ENCODE results near the gene CD63.

CD63 gene

DNA sequence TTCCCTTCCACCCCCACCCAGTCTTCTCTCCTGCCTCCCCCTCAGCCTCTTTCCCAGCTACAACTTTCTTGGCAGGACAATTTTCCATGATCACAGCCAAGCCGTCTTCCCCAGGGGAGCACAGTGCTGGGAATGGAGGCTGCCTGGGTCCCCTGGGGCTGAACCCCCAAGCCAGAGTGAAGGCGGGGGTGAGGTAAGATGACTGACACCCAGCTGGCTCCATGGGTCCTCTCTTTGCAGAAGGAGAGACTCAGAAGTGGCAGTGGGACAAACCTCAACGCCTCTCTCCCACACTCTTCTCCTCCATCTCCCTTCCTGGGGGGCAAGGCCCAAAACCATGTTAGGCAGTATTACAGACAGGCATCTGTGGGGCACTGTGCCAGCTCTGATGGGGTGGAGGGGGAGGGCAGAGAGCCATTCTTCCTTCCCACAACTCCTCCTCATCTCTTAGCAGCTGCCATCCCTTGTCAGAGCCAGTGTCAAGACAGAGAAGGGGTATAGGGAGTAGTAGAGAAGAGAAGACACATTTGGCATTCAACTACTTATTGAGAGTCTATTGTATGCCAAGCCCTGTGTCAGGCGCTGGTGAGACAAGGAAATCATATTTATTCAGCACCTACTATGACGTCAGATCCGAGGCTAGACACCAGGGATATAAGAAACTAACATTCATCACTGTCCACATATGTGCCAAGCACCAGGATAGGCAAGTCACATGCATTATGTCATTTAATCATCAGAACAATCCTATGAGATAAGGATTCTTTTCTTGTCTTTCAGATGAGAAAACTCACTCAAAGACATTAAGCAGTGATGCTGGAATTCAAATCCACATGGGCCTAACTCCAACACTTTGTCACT lies 24.7 kb downstream of the CD63 start:
- no peak for DNase-seq

DNA sequence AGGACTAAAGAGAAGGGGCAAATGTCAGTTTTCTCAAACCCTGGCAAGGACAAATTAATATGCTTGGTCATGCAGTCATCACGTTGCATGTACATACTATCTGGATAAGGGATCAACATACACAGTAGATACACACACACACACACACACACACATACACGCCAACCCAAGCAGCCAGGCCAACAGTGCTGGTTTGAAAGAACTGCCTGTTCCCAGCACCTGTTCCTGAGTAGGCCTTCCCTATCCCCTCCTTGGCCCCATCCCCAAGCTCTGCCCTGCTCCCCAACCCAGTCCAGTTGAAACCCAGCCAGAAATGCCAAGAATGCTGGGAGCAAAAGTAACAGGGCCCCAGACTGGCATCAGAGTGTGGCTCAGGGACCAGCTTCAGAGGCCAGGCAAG lies 25.5 kb downstream of the CD63 start:
- no peak for DNase-seq

GRCh38 chr12:55702861-55703260 lies 25.9 kb downstream of the CD63 start:
- DNase-seq: no peak

- DNase-seq: no peak
These were observed 28.4 kb downstream of the CD63 start for GRCh38 chr12:55700255-55701018.

DNA sequence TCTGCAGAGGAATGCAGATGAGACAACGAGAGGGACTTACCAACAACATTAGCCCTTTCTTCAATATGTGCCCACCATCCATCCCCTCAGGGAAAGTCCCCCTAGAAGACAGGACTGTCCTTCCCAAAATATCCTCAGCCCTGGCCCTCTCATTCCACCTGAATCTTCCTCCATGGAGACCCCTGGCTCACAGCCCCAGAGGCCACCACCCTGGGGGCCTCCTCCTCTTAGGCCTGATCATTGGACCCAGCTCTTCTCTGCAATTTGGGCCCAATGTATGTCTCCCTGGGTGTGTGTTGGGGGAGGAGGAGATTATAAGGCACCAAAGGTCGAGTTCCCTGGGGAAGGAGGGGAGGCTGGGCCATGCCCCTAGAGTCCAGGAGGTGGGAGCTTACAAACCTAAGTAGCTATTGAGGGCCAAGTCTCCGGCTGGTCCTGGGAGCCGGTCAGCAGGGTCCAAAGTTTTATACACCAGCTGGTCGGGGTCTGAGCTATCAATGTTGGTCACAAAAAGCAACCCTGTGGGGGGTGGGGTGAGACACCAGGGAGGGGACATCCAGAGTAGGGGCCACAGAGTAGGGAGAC lies 29.2 kb downstream of the CD63 start:
- no peak for DNase-seq

DNA sequence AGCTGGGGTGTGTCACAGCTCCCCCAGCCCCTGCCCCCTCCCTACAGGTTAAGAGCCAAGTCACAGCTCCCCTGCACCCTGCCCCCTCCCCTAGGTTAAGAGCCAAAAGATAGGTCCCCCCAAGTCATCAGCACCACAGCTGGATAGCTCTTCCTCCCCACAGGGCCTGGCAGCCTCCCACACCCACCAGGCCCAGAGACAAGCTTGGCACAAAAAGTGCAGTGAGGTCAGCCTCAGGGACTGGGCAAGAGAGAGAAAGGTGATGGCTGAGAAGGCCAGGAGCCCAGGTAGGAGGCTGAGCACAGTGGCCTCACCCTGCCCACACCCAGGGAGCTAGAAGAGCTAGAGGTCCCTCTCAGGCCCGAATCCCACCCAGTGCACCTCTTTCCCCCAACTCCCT lies 29.8 kb downstream of the CD63 start:
- no peak for DNase-seq

DNA sequence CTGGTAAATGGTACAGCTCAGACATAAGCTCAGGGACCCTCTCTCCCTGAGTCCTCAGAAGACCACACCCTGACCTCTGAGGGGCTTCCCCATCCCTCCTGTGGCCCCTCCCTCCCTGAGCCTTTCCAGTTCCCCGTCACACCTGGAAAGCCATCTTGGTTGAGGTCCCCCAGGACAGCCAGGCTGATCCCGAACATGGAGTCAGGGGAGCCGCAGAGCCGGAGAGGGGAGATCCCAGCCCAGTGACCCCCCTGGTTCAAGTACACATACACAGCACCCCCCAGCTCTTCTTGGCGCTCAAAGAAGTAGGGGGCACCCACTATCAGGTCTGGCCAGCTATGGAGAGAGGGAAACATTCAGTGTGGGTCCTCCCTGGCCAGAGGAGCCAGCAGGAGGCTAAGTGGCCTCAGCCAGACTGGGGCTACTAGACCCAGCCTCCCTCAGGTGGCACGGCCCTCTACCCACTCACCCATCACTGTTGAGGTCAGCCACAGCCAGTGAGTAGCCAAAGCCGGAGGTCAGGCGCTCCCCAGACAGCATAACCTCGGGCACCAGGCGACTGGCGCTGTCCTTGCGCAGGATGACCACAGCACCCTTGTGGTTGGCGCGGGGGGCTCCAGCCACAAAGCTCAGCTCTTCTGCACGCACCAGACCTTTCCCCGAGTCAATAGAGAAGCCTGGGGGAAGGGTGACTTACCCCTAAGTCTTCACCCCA lies 30.4 kb downstream of the CD63 start:
- no peak for DNase-seq

DNA sequence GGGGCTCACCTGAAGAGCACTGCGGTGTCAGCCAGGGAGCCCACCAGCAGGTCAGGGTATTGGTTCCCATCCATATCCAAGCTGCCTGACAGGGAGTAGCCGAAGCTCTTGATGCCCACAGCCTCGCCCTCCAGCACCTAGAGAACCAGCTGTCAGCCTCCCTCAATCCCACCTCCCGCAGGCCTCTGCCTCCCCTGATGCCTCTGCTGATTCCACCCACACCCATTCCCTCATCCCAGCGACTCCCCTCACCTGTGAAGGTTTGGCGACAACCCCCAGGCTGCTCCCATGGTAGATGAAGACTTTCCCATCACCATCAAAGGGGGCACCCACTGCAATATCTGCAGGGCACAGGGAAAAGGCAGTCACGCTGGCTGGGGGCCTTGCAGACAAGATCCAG lies 31.1 kb downstream of the CD63 start:
- no peak for DNase-seq

DNA sequence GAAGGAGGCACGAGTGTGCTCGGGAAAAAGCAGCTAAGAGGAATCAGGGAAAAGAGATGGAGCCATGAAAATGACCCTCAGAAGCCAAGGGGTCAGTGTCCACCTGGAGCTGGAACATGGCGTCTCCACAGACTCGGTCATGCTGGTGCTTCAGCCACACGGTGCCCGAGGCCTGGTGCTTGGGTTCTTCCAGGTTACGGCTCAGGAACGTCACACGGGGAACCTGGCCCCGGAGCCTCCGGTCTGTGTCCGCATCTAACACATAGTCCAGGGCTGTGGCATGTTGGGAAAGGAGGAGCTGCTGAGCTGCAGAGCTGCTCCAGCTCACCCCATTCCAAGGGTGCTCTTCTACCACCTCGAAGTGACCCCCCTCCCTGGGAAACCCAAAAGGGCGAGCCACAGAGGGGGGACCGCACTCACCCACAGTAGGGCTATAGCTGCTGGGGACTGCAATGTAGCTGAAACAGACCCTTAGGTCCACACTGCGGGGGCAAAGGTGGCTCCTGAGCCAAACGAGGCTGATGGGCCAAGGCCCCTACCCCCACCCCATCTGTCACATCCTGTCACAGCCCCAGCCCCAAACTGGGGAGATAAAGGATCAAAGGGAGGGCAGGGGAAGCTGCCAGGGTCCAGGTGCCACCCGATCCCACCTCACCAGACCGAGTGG lies 31.9 kb downstream of the CD63 start:
- no peak for DNase-seq

GRCh38 chr12:55696141-55696540 lies 32.7 kb downstream of the CD63 start:
- DNase-seq: no peak

DNA sequence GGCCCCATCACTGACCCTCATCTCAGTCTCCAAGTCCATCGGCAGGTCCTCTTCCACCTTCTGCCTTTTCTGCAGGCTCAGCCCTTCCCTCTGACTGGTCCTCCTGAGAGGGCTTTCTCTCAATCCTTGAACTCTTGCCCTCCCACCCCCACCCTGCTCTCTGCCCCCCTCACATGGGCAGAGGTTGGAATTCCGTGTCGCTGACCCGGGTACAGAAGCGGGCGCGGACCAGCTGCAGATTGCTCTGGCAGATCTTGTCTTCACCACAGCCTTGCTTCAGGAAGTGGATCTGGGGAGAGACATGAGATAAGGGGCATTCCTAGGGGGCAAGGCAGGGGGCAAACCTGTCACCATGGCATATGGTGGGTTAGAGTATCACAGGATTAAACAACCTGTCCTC lies 33.5 kb downstream of the CD63 start:
- no peak for DNase-seq

DNA sequence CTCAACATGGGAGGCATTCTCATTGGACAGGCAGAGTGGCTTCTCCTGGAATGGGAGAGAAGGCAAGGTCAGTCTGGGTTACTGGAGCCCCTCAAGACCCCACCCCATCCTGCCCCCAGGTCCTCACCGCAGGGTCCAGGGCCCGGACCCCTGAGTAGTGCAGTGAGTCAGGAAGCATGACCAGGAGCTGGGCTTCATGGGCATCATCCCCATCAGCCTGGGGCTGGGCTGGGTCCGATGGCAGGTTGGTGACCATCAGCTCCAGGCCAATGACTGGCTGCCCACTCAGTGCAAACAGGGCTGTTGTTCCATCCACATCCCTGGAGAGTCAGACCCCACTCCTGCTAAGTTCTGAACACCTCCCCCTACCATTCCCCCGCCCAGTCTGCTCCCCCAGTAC lies 34.2 kb downstream of the CD63 start:
- no peak for DNase-seq

GRCh38 chr12:55694188-55694515 lies 34.7 kb downstream of the CD63 start:
- DNase-seq: no peak

DNA sequence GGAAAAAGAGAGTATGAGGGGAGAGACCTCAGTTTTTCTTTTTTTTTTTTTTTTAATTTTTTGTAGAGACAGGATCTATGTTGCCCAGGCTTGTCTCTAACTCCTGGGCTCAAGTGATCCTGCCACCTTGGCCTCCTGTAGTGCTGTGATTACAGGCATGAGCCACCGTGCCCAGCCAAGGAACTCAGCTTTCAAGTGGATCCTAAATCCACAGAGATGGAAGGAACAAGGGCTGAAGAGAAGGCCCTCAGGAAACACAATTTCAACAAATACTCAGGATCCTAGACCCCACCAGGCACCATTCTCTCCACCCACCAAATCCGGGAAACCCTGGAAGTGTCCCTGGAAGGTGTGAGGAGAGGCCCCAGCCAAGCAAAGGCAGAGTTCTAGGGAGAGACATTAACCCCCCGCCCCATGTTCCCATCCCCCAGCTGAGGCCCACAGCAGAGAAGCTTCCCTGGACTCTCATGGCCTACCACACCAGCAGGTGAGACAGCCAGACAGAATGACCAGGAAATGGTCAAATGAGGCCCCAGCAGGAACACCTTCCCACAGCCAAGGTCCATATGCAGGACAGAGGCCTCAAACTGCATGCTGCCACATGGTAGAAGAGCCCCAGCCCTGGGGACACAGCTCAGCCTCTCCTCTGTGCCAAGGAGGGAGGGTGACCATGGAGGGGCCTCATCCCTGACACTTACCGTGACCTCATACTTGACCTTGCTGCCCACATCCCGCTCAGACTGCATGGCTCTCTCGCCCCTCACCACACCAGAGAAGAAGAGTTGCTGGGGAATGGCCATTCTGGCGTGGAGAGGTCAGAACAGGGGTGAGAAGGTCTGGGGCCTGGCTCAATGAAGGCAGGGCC lies 35.3 kb downstream of the CD63 start:
- no peak for DNase-seq

GRCh38 chr12:55692631-55693322 lies 36.0 kb downstream of the CD63 start:
- DNase-seq: no peak

DNA sequence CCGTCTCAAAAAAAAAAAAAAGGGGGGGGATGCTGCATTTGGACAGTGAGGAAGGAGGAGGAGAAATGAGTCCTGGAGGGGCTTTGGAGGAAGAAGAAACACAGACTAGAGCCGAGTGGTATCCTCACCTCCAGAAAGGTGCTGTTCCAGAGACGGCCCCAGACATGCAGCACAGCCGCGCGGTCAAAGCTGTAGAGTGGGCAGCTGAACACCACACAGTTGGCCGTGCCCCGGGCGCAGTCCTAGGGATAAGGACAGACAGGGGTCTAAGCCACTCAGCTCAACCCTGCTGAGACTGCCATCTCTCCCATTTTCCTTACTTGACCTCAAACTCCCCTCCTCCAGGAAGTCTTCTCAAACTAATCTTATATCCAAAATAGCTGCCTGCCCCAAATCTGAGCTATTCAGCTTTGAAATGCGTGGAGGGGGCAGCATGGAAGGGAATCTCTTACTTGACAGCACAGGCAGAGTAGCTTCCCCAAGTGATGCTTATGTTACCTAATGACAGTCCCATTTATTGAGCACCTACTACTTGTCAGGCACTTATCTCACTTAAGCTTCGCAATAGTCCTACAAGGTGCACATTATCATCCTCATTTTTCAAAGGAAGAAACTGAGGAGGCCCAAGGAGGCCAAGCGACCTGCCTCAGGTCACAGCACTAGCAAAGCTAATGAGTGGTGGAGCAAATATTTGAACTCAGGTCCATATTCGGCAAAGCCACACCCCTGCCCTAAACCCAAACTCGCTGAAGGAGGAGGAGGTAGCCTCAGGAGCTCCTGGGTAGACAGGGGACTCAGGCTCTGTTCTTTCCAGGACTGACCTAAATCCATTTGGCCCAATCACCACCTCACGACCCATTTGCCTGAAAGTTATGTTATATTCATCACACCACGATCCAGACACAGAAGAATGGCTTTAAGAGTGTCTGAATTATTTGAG lies 39.8 kb downstream of the CD63 start:
- DNase-seq: no peak

DNA sequence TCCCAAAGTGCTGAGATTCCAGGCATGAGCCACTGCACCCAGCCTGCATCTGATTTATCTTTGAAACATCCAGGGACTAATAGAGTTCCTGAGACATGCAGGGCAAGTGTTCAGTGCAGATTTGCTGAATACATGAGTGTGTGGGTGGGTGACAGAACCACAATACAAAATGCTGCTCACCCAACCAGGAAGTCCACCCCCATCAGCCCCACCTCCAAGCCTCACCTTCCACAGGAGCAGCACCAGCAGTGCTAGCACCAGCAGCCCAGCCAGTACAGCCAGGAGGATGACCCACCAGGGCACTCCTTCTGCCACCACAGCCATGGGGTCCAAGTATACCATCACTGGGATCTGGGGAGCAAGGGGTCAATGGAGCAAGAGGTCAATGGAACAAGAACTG lies 41.1 kb downstream of the CD63 start:
- DNase-seq: peak; percentile 34 to 45

DNA sequence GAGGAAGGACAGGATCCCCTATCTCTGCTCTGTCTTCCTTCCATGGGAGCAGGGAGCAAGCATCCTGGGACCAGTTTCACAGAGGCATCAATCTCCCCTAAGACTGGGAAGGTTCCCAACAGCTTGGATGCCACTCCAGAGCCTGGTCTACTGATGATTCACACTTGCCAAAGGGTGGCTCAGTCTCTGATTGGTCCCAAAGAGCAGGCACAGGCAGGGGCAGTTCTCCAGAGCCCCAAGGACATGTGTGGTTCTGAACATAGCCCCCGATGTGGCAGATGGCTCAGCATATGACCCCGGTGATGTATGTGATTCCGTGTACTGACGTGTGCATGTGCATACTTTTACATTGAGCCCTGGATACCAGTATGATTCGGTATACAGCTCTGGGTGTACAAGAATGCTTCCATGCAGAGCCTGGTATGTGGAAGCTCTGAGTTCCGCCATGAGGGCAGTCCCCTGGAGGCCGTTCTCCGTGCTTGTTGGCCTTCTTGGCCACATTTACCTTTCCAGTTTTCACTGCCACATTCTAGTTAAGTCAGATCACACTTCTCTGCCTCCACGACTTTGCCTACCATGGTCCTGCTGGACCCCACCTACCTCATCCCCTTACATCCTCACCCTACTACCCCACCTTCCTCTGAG lies 42.3 kb downstream of the CD63 start:
- DNase-seq: no peak

GRCh38 chr12:55685671-55686070 lies 43.1 kb downstream of the CD63 start:
- no peak for DNase-seq
